GM11168 (cell line): Measurements from ENCODE around the gene MRPS10.

Experiments
- in situ Hi-C: fragments of 300-500 bp; cut with MboI; formaldehyde crosslinking; loops from one replicate; pipeline ENCODE4 v1.12.0; 2022; ENCODE audit warnings: low sequenced_read_pairs; ENCODE audit not compliant: unreplicated experiment

MRPS10 gene

DNA sequence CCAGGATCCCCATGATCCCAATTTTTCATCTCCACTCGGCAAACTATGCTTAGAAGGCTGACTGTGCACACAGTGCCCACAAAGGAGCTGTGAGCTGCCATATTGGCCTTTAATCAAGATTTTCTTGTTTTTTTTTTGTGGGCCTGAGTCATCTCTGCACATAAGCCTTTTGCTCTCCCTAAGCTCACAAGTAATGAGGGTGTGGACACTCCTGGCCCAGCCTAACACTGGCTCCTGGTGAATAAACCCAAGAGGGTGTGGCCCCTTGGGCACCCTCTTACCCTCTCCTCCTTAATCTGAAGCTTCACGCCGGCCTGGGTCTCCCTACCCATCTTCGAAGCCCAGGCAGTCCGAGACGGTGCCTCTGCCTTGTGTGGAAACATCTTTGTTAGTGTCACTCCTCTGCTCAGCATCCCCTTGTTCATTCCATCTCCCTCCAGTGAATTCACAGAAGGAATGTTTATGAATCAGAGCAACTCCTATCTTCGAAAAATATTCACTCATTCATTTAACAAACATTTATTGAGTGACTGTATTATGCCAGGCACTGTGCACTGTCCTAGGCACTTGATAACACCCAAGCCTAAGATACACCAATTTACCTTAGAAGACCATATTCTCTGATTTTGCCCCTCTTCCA, 22.2 kb upstream of the MRPS10 start:
- in situ Hi-C loops = no loop called here

- in situ Hi-C loops = no loop called here
Observed at GRCh38 chr6:42239333-42239732, 21.7 kb upstream of the MRPS10 start.

- in situ Hi-C loops = no loop called here
Observed at GRCh38 chr6:42237857-42238256, 20.2 kb upstream of the MRPS10 start.

DNA sequence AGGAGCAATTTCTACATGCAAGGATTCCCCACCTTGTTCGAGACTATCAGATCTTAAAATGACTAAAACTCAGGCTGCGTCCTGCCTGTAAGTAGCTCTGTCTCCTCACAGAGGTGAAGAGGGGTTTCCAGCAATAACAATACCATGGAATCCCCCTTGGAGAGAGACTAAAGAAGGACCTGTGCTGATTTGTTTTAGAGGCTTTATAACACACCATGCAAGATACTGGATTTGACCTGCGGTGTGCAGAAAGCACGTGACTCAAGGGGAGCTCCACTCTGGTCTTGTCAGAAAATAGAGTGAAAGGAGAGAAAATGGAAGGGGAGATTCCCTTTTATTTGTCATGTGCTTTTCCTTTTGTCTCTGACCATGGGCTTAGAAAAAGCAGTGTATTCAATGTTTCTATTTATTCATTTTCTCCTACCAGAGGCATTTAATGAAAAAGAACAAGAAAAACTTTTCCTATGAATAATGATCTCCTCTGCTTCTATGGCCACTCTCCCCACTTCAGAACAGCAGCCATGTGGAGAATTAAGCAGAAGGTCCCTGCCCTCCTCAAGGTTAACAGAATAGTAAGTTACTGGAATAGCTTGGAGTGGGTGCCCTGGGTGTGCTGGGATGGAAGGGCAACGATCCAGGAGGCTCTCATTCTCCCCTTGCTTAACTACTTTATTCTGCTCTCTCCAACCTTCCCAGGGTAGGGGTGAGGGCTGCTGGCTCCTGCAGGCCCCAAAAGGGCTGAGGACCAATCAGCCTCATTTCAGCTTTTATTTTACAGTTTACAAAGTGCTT, 19.2 kb upstream of the MRPS10 start:
- in situ Hi-C loops = no loop called here

DNA sequence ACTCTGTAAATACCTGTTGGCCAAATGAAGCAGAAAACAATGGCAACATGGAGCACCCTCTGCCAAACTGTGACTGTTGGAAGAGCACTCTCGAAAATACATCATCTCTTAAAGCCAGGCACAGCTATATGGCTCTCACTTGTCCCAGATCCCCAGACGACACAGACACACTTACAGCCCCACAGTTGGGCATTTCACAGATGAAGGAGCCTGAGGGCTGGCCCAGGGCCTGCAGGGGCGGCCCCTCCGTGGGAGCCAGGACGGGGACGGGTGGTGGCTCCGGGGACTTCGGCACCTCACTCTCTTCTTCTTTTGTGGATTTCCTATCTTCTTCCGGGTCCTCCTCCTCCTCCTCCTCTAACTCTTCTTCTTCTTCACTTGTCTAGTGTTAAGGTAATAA, 18.4 kb upstream of the MRPS10 start:
- in situ Hi-C loops = no loop called here

DNA sequence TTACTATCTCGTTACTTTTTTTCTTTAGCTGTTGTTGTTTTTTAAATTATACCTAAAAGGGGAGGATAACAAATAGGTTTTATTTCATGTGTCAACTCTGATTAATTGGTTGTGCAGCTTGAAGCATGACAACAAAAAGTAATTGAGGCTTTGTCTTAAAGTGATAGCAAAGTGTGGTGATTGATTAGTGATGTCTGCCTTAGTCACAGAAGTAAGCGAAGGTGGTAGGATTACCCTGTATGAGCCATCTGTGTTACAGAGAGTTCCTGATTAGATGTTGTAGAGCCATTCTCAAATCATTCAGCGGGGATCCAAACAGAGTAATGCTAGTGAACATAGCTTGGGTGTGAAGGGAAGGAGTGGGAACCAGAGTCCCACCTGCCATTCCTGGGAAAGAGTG, 14.4 kb upstream of the MRPS10 start:
- in situ Hi-C loops = no loop called here

DNA sequence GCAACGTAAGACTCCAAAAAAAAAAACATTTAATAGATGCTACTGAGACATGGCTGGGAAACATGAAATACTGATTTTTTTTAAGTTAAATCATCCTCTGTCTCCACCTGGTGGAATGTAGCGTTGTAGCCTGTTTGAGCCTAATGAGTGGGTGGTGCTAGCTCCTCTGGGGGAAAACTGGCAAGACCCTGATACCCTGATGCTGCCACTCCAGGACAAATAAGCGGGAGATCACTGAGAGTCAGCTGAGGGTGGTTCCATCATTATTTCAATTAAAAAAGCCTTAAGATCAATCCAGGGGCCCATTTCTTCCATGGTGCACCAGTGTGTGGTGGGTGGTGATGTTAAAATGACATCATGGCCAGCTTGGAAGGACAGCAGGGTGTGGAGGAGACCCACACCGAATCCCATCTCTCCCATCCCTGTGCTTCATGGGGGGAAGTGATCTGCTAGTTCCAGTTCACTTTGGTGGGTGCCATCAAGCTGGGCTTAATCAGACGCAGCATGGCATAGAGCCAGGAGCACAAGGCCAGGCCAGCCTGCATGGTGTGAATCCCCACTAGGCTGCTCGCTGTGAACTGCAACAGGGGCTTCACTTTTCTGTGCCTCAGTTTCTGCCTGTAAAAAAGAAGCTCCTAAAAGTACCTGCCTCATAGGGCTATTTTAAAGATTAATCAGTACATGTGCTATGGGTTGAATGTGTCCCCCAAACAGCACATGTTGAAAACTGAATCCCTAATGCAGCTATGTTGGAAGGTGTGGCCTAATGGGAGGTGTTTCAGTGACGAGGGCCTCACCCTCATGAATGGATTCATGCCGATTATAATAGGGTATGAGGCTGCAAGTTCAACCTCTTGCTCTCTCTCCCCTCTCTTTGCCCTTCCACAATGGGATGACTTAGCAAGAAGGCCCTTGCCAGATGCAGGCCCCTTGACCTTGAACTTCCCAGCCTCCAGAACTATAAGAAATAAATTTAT, 13.0 kb upstream of the MRPS10 start:
- in situ Hi-C loops = no loop called here

- in situ Hi-C loops = no loop called here
Observed at GRCh38 chr6:42229506-42230119, 12.0 kb upstream of the MRPS10 start.

GRCh38 chr6:42228305-42228704, 10.6 kb upstream of the MRPS10 start:
- in situ Hi-C loops = no loop called here

DNA sequence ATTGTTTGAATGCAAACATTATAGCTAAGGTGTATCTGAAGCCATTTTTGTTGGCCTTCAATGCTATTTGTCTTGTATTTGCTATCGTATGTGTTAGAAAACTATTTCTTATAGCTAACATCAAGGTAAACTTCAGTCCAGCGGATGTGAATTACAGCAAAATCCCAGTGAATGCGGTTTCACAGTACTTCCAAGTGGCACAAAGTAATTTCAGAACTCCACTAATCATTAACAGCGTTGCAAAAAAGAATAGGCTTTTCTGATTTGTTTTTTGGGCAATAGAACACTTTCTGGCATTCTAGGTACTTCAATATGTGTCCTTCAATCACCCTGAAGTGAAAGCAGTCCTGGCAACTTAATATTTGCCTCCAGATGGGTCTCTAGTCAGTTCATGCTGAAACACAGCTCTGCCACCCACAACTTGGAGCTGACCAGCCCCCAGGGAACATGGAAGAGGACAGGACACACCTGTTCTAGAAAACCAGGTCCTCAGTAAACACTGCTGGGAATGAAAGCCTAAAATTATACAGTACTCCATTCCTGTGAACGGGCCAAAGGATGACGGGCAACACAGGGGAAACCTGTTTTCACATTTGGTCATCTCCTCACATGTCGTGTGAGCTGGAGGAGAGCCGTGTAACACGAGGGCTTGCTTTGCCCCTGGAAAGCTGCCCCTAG, 9.7 kb upstream of the MRPS10 start:
- in situ Hi-C loops = no loop called here

DNA sequence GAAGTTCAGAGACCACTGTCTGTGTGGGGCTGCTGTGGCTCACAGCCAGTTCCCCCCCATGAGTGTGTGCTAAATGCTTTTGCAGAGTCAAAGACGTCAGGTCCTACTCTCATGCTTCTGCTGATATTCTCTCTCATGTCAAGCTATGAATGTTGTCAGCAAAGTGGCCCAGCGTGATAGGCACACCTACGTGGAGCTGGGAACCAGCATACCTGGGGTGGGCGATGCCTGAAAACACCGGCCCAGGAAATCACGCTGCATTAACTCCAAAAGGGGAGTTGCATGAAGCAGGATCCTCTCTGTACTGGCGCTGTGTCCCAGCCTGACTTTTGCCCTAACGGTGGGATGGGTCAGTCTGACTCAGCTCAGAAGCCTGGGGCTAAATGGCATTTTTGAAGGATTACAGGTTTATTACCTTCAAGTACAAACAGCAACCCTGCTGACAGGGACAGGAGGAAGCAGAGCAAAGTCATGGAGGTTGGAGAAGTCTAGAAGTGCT, 9.0 kb upstream of the MRPS10 start:
- in situ Hi-C loops = no loop called here

GRCh38 chr6:42226161-42226611, 8.5 kb upstream of the MRPS10 start:
- in situ Hi-C loops = no loop called here

DNA sequence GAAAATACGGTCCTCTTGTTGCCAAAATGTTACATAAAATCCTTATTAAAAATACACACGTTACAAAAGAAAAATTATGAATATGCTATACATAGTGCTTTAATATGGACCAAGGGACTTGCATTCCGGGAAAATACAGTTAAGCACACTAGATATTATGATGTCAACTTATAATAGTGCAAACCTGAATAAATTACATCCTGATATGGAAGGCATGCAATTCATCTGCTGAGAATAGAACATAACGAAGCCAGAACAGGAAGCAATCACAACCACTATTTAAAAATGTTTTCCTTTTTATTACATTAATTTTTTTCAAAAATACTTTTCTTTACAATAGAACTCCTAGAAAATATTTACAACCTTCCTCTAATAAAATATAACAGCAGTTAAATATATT, 7.8 kb upstream of the MRPS10 start:
- in situ Hi-C loops = no loop called here

DNA sequence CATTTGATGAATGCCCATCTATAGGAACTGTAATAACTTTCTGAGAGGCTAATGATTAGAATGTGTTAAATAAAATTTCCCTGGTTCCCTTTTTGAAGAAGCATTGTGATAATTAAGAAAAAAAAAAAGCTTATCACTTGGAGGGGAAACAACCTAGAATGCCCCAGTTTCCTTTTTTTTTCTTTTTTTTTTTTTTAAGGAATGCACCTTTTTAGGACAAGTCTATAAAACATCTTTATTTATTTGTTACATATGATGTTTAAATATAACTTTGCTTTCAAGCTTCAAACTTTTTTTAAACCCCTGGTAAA, 7.3 kb upstream of the MRPS10 start:
- in situ Hi-C loops = no loop called here

- in situ Hi-C loops = no loop called here
Observed at GRCh38 chr6:42224222-42225028, 6.8 kb upstream of the MRPS10 start.

GRCh38 chr6:42222448-42222847, 4.8 kb upstream of the MRPS10 start:
- in situ Hi-C loops = no loop called here

DNA sequence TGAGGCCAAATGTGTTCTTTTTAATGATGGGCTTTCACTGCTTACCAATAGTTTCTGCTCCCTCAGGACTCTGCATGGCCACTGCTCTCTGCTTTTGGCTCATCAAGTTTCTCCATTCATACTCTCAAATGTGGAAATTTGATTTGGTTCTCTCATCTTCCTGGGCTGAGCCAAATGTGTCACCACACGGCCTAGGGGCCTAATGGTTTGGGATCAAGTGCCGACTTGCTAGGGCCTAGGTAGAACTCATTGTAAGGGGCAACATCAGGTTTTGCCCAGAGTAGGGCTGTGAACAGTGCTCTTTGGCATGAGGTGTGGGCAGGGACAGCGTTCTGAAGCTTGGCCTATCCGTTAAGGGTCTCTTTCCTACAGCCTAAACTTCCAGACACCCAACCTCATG, 3.9 kb upstream of the MRPS10 start:
- in situ Hi-C loops = no loop called here

GRCh38 chr6:42220807-42221206, 3.1 kb upstream of the MRPS10 start:
- in situ Hi-C loops = no loop called here

- in situ Hi-C loops = no loop called here
Observed at GRCh38 chr6:42217157-42217518, 523 bp downstream of the MRPS10 start.
